ENCODE data around the gene MRPL1.

The MRPL1 gene

DNA sequence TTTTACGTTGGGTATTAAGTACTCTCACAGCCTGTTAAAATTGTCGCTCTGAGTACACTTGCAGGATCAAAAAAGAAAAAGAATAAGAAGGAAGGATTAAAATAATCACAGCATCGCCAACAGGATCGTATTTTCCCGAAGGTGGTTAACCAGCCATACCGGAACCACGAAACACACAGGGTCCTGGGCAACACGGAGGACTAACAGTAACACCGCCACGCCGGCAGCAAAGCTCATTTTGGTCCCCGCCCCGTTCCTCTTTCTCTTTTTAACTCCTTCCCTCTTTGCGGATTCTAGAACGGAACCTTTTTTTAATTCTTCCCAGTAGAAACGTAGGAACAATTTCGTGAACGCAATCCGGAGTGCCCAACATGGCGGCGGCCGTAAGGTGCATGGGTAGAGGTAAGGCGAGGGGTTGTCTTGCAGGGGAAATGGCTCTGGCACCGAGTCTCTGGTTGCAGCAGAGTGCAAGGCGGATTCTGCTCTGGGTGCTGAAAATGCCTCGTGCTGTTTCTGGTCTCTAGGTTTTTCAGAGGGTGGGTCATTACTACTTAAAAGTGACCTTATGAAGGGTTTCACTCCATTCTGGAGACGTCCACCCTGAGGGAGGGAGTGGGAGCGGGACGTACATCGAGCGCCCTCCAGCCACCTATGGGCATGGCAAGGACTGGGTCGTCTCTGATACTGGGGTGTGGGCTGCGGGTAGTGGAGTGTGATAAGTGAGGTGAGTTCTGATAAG, at the start of gene MRPL1:
Gene MRPL1, plus strand, starts transcription at position 353 of the 739 bp plus-strand sequence. Its CDS starts 19 bp downstream, at position 372.
- intact Hi-C loops (cut with micrococcal nuclease), result loop anchor here (1.0 kb wide), 1 partner anchor 43 kb away; the partner anchor contains the start of gene CNOT6L
- peaks cover 34% of the 10 kb centered on the region for H3K36me3 Mint-ChIP-seq (ENCODE audit: low read depth)
- no peaks in the 10 kb centered on the region for H3K27me3 Mint-ChIP-seq
- H3K4me3 Mint-ChIP-seq, result peak within 1 kb of the TSS; percentile 97
- H3K9me3 Mint-ChIP-seq, result no peaks in the 10 kb centered on the region
- H3K4me1 Mint-ChIP-seq (ENCODE audit: low read depth), result peaks cover 17% of the 10 kb centered on the region
- peak within 1 kb of the TSS; percentile 98 for H3K27ac Mint-ChIP-seq

DNA sequence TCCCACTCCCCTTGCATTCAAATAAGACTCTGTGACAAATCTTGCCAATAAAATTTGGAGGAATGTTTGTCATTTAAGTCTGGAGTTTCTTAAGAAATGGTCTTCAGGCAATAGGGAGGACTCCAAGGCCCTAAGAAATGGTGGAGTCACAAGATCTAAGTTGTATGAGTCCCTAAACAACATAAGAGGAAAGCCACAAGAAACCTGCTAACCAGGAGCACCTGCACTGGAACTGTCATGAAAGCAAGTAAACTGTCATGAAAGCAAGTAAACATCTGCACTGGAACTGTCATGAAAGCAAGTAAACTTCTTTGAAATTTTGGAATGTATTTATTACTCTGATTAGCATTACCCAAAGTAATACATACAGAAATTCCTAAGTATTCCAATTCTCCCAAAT, 47.0 kb upstream of the MRPL1 start:
- peaks cover 47% of the 10 kb centered on the region for H3K4me1 Mint-ChIP-seq (ENCODE audit: low read depth)
- H3K36me3 Mint-ChIP-seq (ENCODE audit: low read depth), result peaks cover 26% of the 10 kb centered on the region
- no peaks in the 10 kb centered on the region for H3K9me3 Mint-ChIP-seq
- no peaks in the 10 kb centered on the region for H3K27me3 Mint-ChIP-seq
- intact Hi-C loops (cut with micrococcal nuclease), result no loop called here
- H3K27ac Mint-ChIP-seq, result no peak overlapping the region
- H3K4me3 Mint-ChIP-seq, result no peak overlapping the region

DNA sequence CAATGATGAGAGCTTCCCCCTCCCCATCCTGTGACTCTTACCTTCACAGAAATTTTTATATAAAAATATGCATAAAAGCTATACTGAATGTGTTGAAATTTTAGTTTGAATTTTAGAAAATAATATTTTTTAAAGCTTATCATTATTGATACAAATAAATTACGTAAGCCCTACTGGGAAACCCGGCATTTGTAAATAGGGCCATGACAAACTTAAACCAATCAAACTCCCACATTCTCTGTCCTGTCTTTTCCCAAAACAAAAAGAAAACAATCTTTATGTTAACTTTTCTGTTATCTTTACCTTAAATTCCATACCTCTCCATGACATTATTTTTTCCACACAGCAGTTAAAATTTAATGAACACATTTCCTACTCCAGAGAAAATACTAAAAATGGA, 46.1 kb upstream of the MRPL1 start:
- H3K27me3 Mint-ChIP-seq, result no peaks in the 10 kb centered on the region
- intact Hi-C loops (cut with micrococcal nuclease), result no loop called here
- H3K4me3 Mint-ChIP-seq, result no peak overlapping the region
- H3K9me3 Mint-ChIP-seq, result no peaks in the 10 kb centered on the region
- no peak overlapping the region for H3K27ac Mint-ChIP-seq
- H3K36me3 Mint-ChIP-seq (ENCODE audit: low read depth), result peaks cover 22% of the 10 kb centered on the region
- peaks cover 49% of the 10 kb centered on the region for H3K4me1 Mint-ChIP-seq (ENCODE audit: low read depth)

DNA sequence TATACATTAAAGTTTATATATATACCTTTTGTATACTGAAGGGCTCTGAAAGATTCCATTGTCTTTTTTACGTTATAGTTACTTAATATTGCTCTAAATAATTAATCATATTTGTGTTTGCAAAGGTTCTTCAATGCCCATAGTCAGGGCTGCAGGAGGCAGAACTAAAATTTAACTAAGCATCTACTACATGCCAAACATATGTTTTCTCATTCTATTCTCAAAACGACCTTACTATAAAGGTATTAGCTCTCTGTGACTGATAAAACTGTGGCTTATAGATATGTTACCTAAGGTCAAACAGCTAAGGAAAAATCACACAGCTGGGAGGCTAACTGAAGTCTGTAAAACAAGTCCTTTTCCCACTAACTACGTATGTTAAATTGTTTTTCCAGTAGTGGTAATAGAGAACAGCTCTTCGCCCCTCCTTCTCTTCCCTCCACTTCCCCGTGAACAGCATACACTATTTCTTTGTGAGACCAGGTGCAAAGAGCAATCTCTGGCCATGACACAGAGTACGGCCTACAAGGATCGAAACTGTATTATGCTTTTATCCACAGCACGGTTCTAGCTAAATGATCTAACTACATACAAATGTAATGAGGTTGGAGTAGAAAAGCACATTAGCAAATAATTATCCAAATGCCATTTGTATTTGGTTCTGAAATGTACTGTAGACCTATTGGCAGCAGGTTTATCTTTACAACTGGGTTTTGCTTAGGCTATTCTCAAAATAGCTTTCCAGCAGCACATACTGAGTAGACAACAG, 45.1 kb upstream of the MRPL1 start:
- intact Hi-C loops (cut with micrococcal nuclease), result no loop called here
- H3K27ac Mint-ChIP-seq, result peak overlapping the region; percentile 97
- H3K27me3 Mint-ChIP-seq, result no peaks in the 10 kb centered on the region
- peak overlapping the region; percentile 93 for H3K4me3 Mint-ChIP-seq
- H3K9me3 Mint-ChIP-seq, result no peaks in the 10 kb centered on the region
- H3K4me1 Mint-ChIP-seq (ENCODE audit: low read depth), result peaks cover 50% of the 10 kb centered on the region
- peaks cover 22% of the 10 kb centered on the region for H3K36me3 Mint-ChIP-seq (ENCODE audit: low read depth)

DNA sequence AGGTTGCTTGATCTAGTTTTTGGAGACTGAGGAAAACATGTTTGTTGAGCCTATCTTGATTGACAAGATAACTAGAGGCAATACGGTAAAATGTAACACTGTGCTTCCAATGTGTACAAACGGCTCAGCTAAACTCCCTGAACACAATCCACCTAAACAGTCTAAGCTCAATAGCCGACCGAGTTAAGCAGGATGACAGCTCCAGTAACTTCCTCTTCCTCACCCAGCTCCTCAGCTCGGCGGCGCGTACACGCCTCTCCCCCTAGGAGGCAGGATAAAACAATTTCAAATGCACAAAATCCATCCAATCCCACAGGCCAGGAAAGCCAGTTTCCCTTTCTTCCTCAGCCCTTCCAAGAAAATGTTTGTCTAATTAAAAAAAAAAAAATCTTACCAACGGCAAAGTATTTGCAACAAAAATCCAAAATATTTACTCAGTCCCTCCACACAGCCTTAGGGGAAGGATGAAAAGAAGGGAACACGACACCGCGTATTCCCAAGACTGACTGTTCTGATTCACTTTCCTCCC, 44.5 kb upstream of the MRPL1 start:
- Mint-ChIP-seq H3K27me3 (no peaks in the 10 kb centered on the region), H3K4me1 (ENCODE audit: low read depth) (peaks cover 55% of the 10 kb centered on the region)
- intact Hi-C loops (cut with micrococcal nuclease), result no loop called here

DNA sequence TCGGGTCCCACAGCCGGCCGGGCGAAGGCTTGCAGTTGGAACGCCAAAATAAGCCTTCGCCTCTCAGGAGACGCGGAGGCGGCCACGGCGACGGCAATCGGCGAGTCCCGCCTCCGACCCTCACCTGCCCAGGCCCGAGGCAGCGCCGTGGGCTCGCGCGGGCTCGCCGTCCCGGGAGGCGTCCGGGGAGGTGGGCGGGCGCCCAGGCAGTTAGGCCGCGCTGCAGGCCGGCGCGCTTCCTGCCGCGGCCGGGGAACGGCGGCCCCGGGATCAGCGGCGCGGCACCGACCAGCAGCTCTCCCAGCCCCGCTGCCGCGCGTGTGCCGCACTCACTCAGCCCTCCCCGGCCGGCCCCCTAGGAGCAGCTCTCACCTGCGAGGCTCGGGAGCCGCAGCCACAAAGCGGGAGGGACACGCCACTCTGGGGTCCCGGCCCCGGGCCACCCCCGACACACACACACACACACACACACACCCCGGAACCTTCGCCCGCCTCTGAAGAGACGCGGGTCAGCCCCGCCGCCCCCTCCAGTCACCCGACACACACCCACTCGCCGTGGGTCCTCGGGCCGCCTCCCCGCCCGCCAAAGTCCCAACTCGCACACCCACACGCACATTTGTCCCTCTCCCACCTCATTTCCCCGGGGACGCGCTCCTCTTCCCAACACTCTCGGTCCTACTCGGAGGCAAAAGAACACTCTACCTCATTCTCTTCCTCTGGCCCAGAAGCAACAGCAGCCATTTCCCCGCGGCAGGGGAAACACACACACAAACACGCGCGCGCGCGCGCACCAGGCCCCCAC, 43.8 kb upstream of the MRPL1 start, which contains the start of gene CNOT6L:
Gene CNOT6L, minus strand, starts transcription at position 767 of the 802 bp plus-strand sequence. Its CDS starts 60 bp downstream, at position 707.
- no peaks in the 10 kb centered on the region for H3K27me3 Mint-ChIP-seq
- H3K27ac Mint-ChIP-seq, result peak within 1 kb of the TSS; percentile 97
- intact Hi-C loops (cut with micrococcal nuclease), result loop anchor here (1.0 kb wide), 1 partner anchor 43 kb away; the partner anchor contains the start of gene MRPL1
- H3K36me3 Mint-ChIP-seq (ENCODE audit: low read depth), result peaks cover 22% of the 10 kb centered on the region
- peaks cover 49% of the 10 kb centered on the region for H3K4me1 Mint-ChIP-seq (ENCODE audit: low read depth)
- peak within 1 kb of the TSS; percentile 99 for H3K4me3 Mint-ChIP-seq
- no peaks in the 10 kb centered on the region for H3K9me3 Mint-ChIP-seq

More for the DNA sequence above, 44.5 kb upstream of the MRPL1 start:
- Mint-ChIP-seq H3K4me3 (peak overlapping the region; percentile 93), H3K27ac (peak overlapping the region; percentile 97), H3K36me3 (ENCODE audit: low read depth) (peaks cover 22% of the 10 kb centered on the region), H3K9me3 (no peaks in the 10 kb centered on the region)

DNA sequence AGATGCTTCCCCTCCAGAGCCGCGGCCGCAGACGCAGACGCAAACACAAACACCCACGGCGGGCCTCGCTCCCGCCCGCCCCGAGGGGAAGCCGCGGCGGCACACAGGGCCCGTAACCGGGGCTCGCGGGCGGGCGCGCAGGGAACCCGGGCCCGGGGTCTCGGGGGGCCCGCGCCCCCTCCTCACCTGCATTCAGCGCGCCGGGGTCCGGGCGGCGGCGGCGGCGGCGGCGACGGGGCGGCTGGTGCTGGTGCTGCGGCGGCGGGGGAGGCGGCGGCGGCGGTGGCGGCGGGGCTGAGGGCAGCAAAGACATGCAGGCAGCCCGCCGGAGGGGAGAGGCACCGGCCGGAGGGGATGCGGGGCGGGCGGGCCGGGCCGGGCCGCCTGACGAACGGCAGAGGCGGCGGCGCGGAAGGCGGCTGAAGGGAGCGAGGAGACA, 43.2 kb upstream of the MRPL1 start:
- H3K27me3 Mint-ChIP-seq, result no peaks in the 10 kb centered on the region
- H3K4me3 Mint-ChIP-seq, result peak overlapping the region; percentile 99
- intact Hi-C loops (cut with micrococcal nuclease), result loop anchor here (1.0 kb wide), 1 partner anchor 43 kb away; the partner anchor contains the start of gene MRPL1
- H3K36me3 Mint-ChIP-seq (ENCODE audit: low read depth), result peaks cover 22% of the 10 kb centered on the region
- peak overlapping the region; percentile 97 for H3K27ac Mint-ChIP-seq
- no peaks in the 10 kb centered on the region for H3K9me3 Mint-ChIP-seq
- H3K4me1 Mint-ChIP-seq (ENCODE audit: low read depth), result peaks cover 46% of the 10 kb centered on the region

DNA sequence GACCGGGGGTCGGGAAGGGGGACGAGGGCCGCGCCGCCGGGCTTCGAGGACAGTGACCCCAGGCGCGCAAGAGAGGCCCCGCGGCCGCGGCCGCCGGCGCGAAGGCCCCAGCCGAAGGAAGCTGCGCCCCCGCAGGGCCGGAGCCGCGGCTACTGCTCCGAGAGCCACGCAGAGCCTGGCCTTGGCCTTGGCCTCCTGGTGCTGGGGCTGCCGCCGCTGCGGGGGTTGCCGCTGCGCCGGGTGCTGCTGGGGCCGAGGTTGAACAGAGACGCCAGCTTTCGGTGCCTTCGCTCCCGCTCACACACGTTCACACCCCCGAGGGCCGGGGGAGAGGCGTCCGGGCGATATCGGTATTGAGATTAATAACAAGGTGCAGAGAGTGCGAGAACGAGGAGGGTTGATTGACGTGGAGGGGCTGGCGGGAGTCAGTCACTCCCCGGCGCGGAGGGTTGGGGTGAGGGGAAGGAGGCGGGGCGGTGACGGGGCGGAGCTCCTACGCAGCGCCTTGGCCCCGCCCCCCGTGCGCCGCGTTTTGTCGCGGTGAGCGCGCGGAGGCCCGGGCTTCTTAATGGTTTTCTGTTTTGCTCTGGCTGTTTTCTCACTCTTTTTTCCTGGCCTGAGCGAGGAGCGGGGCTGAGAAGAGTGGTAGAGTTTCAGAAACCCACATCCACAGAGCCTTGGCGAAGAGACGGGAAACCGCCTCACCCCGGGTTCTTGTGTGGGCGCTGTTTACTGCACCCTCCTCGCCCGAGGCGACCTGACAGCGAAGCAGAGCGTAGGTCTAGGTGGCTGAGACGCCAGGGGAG, 42.6 kb upstream of the MRPL1 start:
- peaks cover 22% of the 10 kb centered on the region for H3K36me3 Mint-ChIP-seq (ENCODE audit: low read depth)
- H3K4me3 Mint-ChIP-seq, result peak overlapping the region; percentile 99
- H3K4me1 Mint-ChIP-seq (ENCODE audit: low read depth), result peaks cover 43% of the 10 kb centered on the region
- peak overlapping the region; percentile 97 for H3K27ac Mint-ChIP-seq
- intact Hi-C loops (cut with micrococcal nuclease), result loop anchor here (1.0 kb wide), 1 partner anchor 42 kb away; the partner anchor contains the start of gene MRPL1
- no peaks in the 10 kb centered on the region for H3K27me3 Mint-ChIP-seq
- no peaks in the 10 kb centered on the region for H3K9me3 Mint-ChIP-seq

DNA sequence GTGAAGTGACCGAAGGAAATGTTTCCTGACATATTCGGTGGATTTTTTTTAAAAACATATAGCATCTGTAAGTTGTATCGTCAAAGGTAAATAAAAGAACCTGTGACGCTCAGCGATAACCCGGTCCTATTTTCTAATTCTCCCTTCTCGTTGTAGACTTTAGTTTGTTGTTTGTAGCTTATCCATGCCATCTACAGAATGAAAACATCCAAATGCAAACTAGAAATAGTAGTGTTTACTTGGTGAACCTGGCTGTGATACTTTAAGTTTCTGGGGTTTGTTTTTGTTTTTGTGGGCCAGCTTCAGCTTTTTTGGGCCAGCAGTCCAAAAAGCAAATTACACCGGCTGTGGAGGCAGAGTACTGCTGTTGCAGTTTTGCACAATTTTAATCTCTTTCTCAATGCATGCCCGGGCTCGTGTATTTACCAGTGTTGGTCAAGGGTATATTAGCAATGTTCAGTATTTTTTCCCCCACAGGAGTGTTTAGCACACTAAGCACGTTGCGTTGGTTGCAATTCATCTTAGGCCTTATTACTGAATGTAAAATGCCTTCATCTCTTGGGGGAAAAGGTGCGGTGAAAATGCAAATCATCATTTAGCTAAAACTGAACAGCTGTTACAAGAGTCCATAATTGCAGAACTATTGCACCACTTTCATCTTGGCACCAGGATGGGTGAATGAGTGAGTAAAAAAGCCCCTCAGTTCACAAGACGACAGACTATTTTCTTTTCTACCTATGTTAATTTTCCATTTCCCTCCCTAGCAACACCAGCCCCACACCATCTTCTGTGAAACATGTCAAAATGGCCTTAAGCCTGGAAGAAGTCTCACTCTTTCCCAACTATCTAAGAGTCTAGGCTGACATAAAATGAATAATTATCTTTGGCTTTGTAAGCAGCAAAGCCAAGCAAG, 41.7 kb upstream of the MRPL1 start:
- peaks cover 37% of the 10 kb centered on the region for H3K4me1 Mint-ChIP-seq (ENCODE audit: low read depth)
- H3K36me3 Mint-ChIP-seq (ENCODE audit: low read depth), result peaks cover 22% of the 10 kb centered on the region
- peak overlapping the region; percentile 99 for H3K4me3 Mint-ChIP-seq
- no peaks in the 10 kb centered on the region for H3K9me3 Mint-ChIP-seq
- intact Hi-C loops (cut with micrococcal nuclease), result no loop called here
- peak overlapping the region; percentile 97 for H3K27ac Mint-ChIP-seq
- H3K27me3 Mint-ChIP-seq, result no peaks in the 10 kb centered on the region

DNA sequence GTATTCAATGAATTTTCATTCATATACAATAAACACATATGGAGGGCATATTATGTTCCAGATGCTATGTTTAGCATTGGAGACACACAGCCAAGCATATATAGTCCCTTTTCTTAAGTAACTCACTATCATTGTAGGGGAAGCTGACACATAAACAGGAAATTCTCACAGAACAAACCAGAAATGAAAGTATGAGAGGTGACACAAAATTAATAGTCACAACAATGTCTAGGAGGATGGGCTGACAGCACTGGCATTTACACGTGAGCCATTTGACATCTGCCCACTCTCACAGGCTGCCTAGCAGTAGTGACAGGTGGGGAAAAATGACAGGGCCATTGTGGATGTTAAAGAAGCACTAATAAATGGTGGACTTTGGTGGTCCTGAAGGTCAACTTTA, 40.9 kb upstream of the MRPL1 start:
- peaks cover 22% of the 10 kb centered on the region for H3K36me3 Mint-ChIP-seq (ENCODE audit: low read depth)
- intact Hi-C loops (cut with micrococcal nuclease), result no loop called here
- H3K27ac Mint-ChIP-seq, result peak overlapping the region; percentile 59
- H3K27me3 Mint-ChIP-seq, result no peaks in the 10 kb centered on the region
- no peaks in the 10 kb centered on the region for H3K9me3 Mint-ChIP-seq
- peaks cover 32% of the 10 kb centered on the region for H3K4me1 Mint-ChIP-seq (ENCODE audit: low read depth)
- peak overlapping the region; percentile 13 for H3K4me3 Mint-ChIP-seq

DNA sequence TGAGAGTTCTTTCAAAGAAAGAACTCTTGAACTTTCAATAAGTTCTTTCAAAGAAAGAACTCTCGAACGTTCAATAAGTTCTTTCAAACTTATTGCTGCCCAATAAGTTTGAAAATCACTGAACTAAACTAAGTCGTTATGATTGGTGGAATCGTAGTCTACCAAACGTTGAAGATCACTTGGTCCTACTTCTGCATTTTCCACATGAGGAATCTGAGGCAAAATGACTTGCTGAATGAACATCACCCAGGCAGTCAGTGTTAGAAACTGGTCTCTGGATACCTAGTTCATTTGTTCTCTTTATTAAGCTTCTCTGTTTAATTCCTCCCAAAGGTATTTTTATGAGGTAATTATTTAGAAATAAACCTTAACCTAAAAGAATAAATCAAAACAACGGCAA, 36.4 kb upstream of the MRPL1 start:
- Mint-ChIP-seq H3K27ac (no peak overlapping the region), H3K4me1 (ENCODE audit: low read depth) (peaks cover 16% of the 10 kb centered on the region)

DNA sequence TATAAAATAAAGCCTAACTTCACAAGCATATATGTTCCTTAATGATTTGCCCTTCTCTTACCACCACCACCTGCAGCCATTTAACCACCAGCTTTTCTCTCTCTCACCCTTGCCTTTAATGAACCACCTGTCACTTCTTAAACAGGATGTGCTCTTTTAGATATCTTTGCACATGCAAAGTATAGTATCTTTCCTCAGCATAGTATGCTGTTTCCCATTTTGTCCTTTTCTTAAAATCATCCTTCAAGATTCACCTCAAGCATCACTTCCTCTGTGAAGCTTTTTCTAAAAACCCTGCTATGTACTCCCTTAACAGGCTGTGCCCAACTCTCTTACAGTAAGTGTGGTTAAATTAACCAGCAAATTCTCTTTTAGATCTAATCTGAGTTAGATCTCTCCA, 35.3 kb upstream of the MRPL1 start:
- no peak overlapping the region for H3K27ac Mint-ChIP-seq
- intact Hi-C loops (cut with micrococcal nuclease), result no loop called here
- no peaks in the 10 kb centered on the region for H3K36me3 Mint-ChIP-seq (ENCODE audit: low read depth)
- H3K27me3 Mint-ChIP-seq, result no peaks in the 10 kb centered on the region
- no peak overlapping the region for H3K4me3 Mint-ChIP-seq
- peaks cover 6% of the 10 kb centered on the region for H3K4me1 Mint-ChIP-seq (ENCODE audit: low read depth)
- no peaks in the 10 kb centered on the region for H3K9me3 Mint-ChIP-seq

More for the DNA sequence above, 36.4 kb upstream of the MRPL1 start:
- no peaks in the 10 kb centered on the region for H3K36me3 Mint-ChIP-seq (ENCODE audit: low read depth)
- intact Hi-C loops (cut with micrococcal nuclease), result no loop called here
- H3K4me3 Mint-ChIP-seq, result no peak overlapping the region
- H3K9me3 Mint-ChIP-seq, result no peaks in the 10 kb centered on the region
- no peaks in the 10 kb centered on the region for H3K27me3 Mint-ChIP-seq
